ENCODE data around the gene RAET1E. TPM values are rescaled to one million over a fixed set of nuclear protein-coding genes. Genes with fewer than 3 reads are reported as not detected.
"Not testable (repeated sequence)": the region's sequence is repeated elsewhere in the genome, so short reads cannot be mapped to it uniquely, and the experiment has no call there.

The RAET1E gene
- total RNA-seq, 3 donors from 2014 or later: not detected

DNA sequence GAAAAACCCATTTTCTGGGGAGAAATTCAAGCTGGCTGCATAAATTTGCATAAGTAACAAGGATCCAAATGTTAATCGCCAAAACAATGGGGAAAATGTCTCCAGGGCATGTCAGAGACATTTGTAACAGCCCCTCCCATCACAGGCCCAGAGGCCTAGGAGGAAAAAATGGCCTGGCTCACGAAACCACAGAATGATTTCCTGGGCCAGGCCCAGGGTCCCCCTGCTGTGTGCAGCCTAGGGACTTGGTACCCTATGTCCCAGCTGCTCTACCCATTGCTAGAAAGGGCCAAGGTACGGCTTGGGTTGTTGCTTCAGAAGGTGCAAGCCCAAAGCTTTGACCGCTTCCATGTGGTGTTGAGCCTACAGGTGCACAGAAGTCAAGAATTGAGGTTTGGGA, 10.6 kb upstream of the RAET1E start:
- not testable (repeated sequence) for ATAC-seq; H3K4me1 Mint-ChIP-seq (ENCODE audit: low read depth); DNase-seq; H3K36me3 Mint-ChIP-seq (ENCODE audit: insufficient read depth); H3K4me3 Mint-ChIP-seq; H3K9me3 Mint-ChIP-seq
- peaks cover 24% of the 10 kb centered on the region for H3K27me3 Mint-ChIP-seq (ENCODE audit: low read depth)

DNA sequence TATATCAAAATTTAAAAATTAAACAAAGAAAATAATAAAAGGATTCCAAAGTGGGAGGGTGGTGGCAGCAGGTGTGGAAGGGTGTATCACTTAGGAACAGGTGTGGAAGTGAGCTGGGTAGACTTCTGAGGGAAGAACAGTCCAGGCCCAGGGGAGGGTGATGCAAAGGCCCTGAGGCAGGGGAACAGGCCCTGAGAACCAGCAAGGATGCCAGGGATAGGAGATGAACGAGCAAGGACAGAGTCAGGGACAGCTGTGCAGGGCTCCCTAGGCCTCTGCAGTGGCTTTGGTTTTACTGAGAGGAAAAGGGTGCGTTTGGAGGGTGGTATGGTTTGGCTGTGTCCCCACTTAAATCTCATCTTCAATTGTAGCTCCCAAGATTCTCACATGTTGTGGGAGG, 9.4 kb upstream of the RAET1E start:
- no peak overlapping the region for H3K4me3 Mint-ChIP-seq
- peaks cover 22% of the 10 kb centered on the region for H3K27me3 Mint-ChIP-seq (ENCODE audit: low read depth)
- H3K36me3 Mint-ChIP-seq (ENCODE audit: insufficient read depth): no peaks in the 10 kb centered on the region
- DNase-seq: no peak
- peaks cover 6% of the 10 kb centered on the region for H3K9me3 Mint-ChIP-seq
- ATAC-seq: no peak
- H3K4me1 Mint-ChIP-seq (ENCODE audit: low read depth): no peaks in the 10 kb centered on the region

DNA sequence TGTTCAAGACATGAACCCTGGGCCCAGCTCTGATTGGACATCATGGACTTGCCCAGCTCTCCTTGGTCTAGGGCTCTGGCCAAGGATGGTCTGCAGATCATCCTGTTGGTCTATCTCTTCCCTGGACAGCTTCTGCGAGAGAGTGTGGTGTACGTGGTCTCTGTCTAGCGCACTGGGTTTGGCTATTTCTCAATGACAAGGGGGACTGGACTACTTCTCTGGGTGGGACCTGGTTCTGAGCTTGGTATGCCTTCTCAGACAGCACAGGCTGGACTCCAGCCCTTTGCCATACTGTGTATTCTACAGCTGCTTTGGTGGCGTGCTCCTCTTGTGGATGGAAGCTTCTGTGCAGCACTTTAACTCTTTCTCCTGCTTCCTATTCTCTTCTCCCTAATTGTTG, 8.5 kb upstream of the RAET1E start:
- Mint-ChIP-seq H3K9me3 (peaks cover 6% of the 10 kb centered on the region), H3K4me1 (ENCODE audit: low read depth) (no peaks in the 10 kb centered on the region), H3K27me3 (ENCODE audit: low read depth) (peaks cover 19% of the 10 kb centered on the region), H3K4me3 (no peak overlapping the region), H3K36me3 (ENCODE audit: insufficient read depth) (no peaks in the 10 kb centered on the region)
- ATAC-seq (no peak), DNase-seq (no peak)

DNA sequence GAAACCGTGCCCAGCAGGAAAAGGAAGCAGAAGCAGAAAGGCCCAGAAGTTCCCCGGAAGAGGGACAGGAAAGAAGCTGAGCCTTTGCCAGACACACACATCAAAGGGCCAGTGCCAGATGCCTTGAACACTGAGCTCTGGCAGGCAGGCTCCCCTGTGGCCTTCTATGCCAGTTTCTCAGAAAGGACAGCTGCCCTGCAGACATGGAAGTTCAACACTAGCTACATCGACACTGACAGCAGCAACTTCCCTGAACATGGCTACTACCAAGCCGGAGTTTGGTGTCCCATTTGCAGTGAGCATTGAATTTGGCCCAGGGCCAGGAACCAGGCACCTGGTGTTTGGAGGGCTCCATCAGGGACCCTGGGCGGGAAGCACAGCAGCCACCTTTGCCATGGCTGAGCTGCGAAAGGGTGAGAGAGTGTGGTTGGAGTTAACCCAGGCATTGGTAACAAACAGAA, 8.0 kb upstream of the RAET1E start:
- H3K4me1 Mint-ChIP-seq (ENCODE audit: low read depth): no peaks in the 10 kb centered on the region
- peaks cover 6% of the 10 kb centered on the region for H3K9me3 Mint-ChIP-seq

GRCh38 chr6:149905371-149905910, 7.5 kb upstream of the RAET1E start:
- Mint-ChIP-seq H3K4me1 (ENCODE audit: low read depth) (no peaks in the 10 kb centered on the region), H3K4me3 (no peak overlapping the region), H3K27me3 (ENCODE audit: low read depth) (peaks cover 11% of the 10 kb centered on the region), H3K36me3 (ENCODE audit: insufficient read depth) (no peaks in the 10 kb centered on the region), H3K9me3 (peaks cover 6% of the 10 kb centered on the region)
- no peak for DNase-seq
- ATAC-seq: no peak

More for the DNA sequence above, 8.0 kb upstream of the RAET1E start:
- H3K27me3 Mint-ChIP-seq (ENCODE audit: low read depth): peaks cover 16% of the 10 kb centered on the region
- ATAC-seq (no peak), DNase-seq (no peak)
- H3K36me3 Mint-ChIP-seq (ENCODE audit: insufficient read depth): no peaks in the 10 kb centered on the region
- no peak overlapping the region for H3K4me3 Mint-ChIP-seq

GRCh38 chr6:149904661-149905370, 6.9 kb upstream of the RAET1E start:
- Mint-ChIP-seq H3K36me3 (ENCODE audit: insufficient read depth) (no peaks in the 10 kb centered on the region), H3K27me3 (ENCODE audit: low read depth) (peaks cover 10% of the 10 kb centered on the region), H3K4me3 (no peak overlapping the region), H3K9me3 (peaks cover 6% of the 10 kb centered on the region), H3K4me1 (ENCODE audit: low read depth) (no peaks in the 10 kb centered on the region)
- no peak for DNase-seq
- no peak for ATAC-seq

GRCh38 chr6:149903938-149904611, 6.2 kb upstream of the RAET1E start:
- Mint-ChIP-seq H3K4me3 (no peak overlapping the region), H3K9me3 (peaks cover 6% of the 10 kb centered on the region), H3K4me1 (ENCODE audit: low read depth) (no peaks in the 10 kb centered on the region), H3K36me3 (ENCODE audit: insufficient read depth) (no peaks in the 10 kb centered on the region), H3K27me3 (ENCODE audit: low read depth) (peaks cover 10% of the 10 kb centered on the region)
- no peak for ATAC-seq
- DNase-seq: no peak

- Mint-ChIP-seq H3K36me3 (ENCODE audit: insufficient read depth) (no peaks in the 10 kb centered on the region), H3K9me3 (no peaks in the 10 kb centered on the region), H3K27me3 (ENCODE audit: low read depth) (peaks cover 10% of the 10 kb centered on the region), H3K4me3 (no peak overlapping the region), H3K4me1 (ENCODE audit: low read depth) (peaks cover 5% of the 10 kb centered on the region)
- no peak for DNase-seq
- no peak for ATAC-seq
Observed at GRCh38 chr6:149901444-149902140, 3.7 kb upstream of the RAET1E start.

DNA sequence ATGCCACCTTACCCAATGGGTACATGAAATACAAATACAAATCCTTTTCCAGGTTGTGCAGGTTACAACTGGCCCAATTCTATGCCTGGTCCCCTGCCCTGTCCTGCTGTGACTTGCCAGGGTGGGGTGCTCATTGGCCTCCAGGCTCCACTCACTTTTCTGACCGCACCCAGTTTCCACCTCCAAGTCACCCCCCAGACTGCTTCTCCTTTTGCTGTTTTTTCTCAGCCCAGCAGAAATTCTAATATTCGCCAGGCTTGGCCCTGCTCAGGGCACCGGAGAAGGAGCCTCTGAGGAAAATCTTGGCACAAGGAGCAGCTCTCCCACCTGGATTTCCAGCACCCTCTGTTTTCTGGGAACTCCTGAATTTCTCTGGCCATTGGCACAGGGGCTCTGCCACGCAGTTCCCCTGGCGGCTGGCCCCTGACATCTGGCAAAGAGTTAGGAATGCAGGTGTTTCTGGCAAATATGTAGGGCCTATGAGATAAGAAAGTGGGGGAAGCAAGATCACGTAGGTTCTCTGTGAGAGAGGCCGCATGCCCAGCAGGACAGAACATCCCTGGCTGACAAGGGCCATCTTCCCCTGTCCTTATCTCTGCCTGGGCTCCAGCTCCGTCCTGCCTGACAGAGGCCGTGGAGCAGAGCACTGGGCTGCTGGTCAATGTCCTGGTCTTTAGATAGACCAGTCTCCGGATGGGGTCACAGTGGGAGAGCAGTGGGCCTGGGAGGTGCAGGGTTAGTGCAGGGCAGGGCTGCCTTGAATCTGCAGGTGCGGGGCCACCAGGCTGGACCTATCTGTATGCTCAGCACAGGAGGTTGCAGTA, 2.9 kb upstream of the RAET1E start:
- Mint-ChIP-seq H3K36me3 (ENCODE audit: insufficient read depth) (no peaks in the 10 kb centered on the region), H3K27me3 (ENCODE audit: low read depth) (peaks cover 10% of the 10 kb centered on the region), H3K4me3 (no peak overlapping the region), H3K9me3 (no peaks in the 10 kb centered on the region), H3K4me1 (ENCODE audit: low read depth) (peaks cover 12% of the 10 kb centered on the region)
- no peak for DNase-seq
- ATAC-seq: no peak

GRCh38 chr6:149899926-149900619, 2.2 kb upstream of the RAET1E start:
- no peaks in the 10 kb centered on the region for H3K9me3 Mint-ChIP-seq
- ATAC-seq (no peak), DNase-seq (no peak)
- peaks cover 15% of the 10 kb centered on the region for H3K4me1 Mint-ChIP-seq (ENCODE audit: low read depth)
- H3K4me3 Mint-ChIP-seq: no peak overlapping the region
- H3K36me3 Mint-ChIP-seq (ENCODE audit: insufficient read depth): no peaks in the 10 kb centered on the region
- H3K27me3 Mint-ChIP-seq (ENCODE audit: low read depth): peaks cover 10% of the 10 kb centered on the region

GRCh38 chr6:149899486-149899885, 1.6 kb upstream of the RAET1E start:
- ATAC-seq (no peak), DNase-seq (no peak)
- Mint-ChIP-seq H3K9me3 (no peaks in the 10 kb centered on the region), H3K36me3 (ENCODE audit: insufficient read depth) (no peaks in the 10 kb centered on the region), H3K4me1 (ENCODE audit: low read depth) (peaks cover 15% of the 10 kb centered on the region), H3K27me3 (ENCODE audit: low read depth) (peaks cover 9% of the 10 kb centered on the region), H3K4me3 (no peak overlapping the region)

DNA sequence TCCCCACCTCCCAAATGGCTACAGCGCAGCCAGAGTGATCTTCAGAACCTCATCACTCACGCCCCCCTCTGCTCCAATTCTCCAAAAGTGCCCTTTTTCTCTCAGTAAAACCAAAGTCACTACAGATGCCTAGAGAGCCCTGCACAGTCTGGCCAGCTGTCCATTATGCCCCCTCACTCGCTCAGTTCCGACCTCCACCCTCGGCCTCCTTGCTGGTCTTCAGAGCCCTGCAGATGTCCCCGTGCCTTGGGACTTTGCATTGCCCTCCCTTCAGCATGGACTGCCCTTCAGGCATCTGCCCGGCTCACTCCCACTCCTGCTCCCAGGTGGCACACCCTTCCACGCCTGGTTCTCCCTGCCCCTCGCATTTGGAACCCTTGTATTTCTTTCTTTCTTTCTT, 1.1 kb upstream of the RAET1E start:
- Mint-ChIP-seq H3K36me3 (ENCODE audit: insufficient read depth) (no peaks in the 10 kb centered on the region), H3K4me1 (ENCODE audit: low read depth) (peaks cover 15% of the 10 kb centered on the region), H3K27me3 (ENCODE audit: low read depth) (peaks cover 11% of the 10 kb centered on the region), H3K4me3 (no peak overlapping the region), H3K9me3 (no peaks in the 10 kb centered on the region)
- ATAC-seq (no peak), DNase-seq (no peak)

DNA sequence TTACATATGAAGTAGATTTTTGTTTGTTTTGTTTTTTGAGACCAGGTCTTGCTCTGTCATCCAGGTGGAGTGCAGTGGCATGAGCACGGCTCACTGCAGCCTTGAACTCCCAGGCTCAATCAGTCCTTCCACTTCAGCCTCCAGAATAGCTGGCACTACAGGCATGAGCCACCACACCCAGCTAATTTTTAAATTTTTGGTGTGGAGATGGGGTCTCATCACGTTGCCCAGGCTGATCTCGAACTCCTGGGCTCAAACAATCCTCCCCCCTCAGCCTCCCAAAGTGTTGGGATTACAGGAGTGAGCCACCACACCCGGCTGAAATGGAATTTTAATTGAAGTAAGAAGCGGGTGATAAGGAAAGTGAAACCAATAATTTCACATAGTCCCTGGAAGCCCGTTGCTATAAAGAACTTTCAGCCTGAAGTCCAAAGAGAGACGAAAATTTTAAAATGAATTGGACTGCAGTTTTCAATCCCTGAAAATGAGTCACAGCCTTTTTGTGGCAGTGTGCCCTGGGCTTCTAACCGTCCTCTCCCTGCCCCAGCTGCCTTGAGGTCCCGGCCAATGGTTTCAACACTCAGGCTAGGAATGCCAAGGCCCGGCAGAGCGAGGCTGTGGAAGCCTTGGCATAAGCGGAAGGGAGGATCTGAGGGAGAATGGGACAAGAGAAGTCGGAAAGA, 757 bp downstream of the RAET1E start:
- peaks cover 15% of the 10 kb centered on the region for H3K4me1 Mint-ChIP-seq (ENCODE audit: low read depth)
- no peak for ATAC-seq

More for the DNA sequence above, 757 bp downstream of the RAET1E start:
- H3K4me3 Mint-ChIP-seq: no peak overlapping the region
- H3K9me3 Mint-ChIP-seq: no peaks in the 10 kb centered on the region
- H3K27me3 Mint-ChIP-seq (ENCODE audit: low read depth): peaks cover 5% of the 10 kb centered on the region
- DNase-seq: no peak
- no peaks in the 10 kb centered on the region for H3K36me3 Mint-ChIP-seq (ENCODE audit: insufficient read depth)

All from activated T-cell treated with anti-CD3 and anti-CD28 coated beads, Interleukin-2, amount 50 U/mL, for 4 hours (primary cell).